ENCODE data around the gene CES3.
A peak's percentile ranks its signal among the peaks of the same experiment; 100 is the strongest.
"Not testable (repeated sequence)": the region's sequence is repeated elsewhere in the genome, so short reads cannot be mapped to it uniquely, and the experiment has no call there.

CES3 gene

DNA sequence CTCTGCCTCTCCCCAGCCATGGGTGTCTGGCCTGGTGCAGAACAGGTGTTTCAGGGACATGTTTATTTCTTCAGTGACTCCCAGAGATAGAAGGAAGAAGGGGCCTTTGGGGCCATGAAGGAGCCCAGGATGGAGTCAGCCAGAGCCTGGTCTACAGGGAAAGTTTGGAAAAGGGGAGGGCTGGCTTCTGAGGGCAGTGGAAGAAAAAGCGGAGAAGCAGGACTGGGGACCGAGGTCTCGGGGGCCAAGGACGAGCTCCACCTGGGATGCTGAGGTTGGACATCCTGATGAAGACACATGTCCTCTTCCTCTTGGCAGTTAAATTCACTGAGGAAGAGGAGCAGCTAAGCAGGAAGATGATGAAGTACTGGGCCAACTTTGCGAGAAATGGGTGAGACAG lies 18.1 kb upstream of the CES3 start:
- Histone ChIP-seq H3K27ac (ENCODE audit: extremely low read depth, low read depth, low read length) (no peak overlapping the region), H3K4me3 (ENCODE audit: low read depth, low read length) (no peak overlapping the region), H3K4me1 (ENCODE audit: control insufficient read depth, insufficient read depth, low read length) (no peaks in the 10 kb centered on the region), H3K36me3 (ENCODE audit: control insufficient read depth in 2 of 2, insufficient read depth in 1 of 2, low read length in 2 of 2) (peaks cover 0 to 60% of the 10 kb centered on the region in 2 experiments; a peak in 1 of 3 replicates), H3K9me3 (ENCODE audit: control insufficient read depth, insufficient read depth, low read depth, low read length) (no peaks in the 10 kb centered on the region)
- ChIA-PET CTCF (interaction anchor here (0.7 to 1.4 kb wide), 6 partner anchors 11 to 242 kb away, joined by 3 to 5 read pairs (median 4); no protein-coding TSS in a partner anchor), POLR2A (interaction anchor here (0.8 to 2.0 kb wide), 2 partner anchors 43 to 45 kb away, joined by 3 to 8 read pairs; no protein-coding TSS in a partner anchor)
- no peak for TF ChIP-seq ZNF37A (tag by site-specific recombination; IDR thresholded peaks at IDR 0.05)
- TF ChIP-seq, protein P1, sequence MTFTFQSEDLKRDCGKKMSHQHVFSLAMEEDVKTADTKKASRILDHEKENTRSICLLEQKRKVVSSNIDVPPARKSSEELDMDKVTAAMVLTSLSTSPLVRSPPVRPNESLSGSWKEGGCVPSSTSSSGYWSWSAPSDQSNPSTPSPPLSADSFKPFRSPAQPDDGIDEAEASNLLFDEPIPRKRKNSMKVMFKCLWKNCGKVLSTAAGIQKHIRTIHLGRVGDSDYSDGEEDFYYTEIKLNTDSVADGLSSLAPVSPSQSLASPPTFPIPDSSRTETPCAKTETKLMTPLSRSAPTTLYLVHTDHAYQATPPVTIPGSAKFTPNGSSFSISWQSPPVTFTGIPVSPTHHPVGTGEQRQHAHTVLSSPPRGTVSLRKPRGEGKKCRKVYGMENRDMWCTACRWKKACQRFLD (tag by site-specific recombination; IDR thresholded peaks at IDR 0.05): no peak

DNA sequence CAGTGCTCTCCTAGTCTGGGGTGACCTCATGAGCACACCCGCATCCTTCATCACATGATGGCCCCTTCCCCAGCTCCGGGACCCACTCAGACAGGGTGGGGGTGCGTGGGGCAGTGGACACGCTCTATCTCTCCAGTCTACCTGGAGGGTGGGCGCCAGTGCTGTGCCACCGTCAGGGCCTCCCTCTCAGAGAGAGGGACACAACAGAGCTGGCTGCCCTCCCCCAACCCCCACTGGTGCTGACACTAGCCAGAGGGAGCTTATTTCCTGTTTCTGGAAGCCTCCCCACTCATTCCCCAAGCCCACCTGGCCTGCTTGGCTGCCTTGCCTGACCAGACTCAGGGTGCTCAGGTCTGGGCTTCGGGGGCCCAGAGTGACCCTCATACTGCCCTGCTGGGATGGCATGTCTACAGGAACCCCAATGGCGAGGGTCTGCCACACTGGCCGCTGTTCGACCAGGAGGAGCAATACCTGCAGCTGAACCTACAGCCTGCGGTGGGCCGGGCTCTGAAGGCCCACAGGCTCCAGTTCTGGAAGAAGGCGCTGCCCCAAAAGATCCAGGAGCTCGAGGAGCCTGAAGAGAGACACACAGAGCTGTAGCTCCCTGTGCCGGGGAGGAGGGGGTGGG lies 17.5 kb upstream of the CES3 start:
- ChIA-PET CTCF (interaction anchor here (0.5 to 1.6 kb wide), 7 partner anchors 15 to 242 kb away, joined by 3 to 9 read pairs (median 4); no protein-coding TSS in a partner anchor), POLR2A (interaction anchor here (2.0 kb wide), 1 partner anchor 43 kb away, joined by 8 read pairs; no protein-coding TSS in a partner anchor)
- TF ChIP-seq SP7 (tag by site-specific recombination; IDR thresholded peaks at IDR 0.05) (no peak), OVOL3 (tag by site-specific recombination; IDR thresholded peaks at IDR 0.05) (no peak), ZNF426 (tag by site-specific recombination; IDR thresholded peaks at IDR 0.05) (no peak), BCL11A (tag by site-specific recombination; IDR thresholded peaks at IDR 0.05; ENCODE audit: low read depth) (no peak)
- Histone ChIP-seq H3K27ac (ENCODE audit: extremely low read depth, low read depth, low read length) (no peak overlapping the region), H3K4me1 (ENCODE audit: control insufficient read depth, insufficient read depth, low read length) (no peaks in the 10 kb centered on the region), H3K36me3 (ENCODE audit: control insufficient read depth in 2 of 2, insufficient read depth in 1 of 2, low read length in 2 of 2) (peaks cover 0 to 54% of the 10 kb centered on the region in 2 experiments; a peak in 1 of 3 replicates), H3K9me3 (ENCODE audit: control insufficient read depth, insufficient read depth, low read depth, low read length) (no peaks in the 10 kb centered on the region), H3K4me3 (ENCODE audit: low read depth, low read length) (no peak overlapping the region)

DNA sequence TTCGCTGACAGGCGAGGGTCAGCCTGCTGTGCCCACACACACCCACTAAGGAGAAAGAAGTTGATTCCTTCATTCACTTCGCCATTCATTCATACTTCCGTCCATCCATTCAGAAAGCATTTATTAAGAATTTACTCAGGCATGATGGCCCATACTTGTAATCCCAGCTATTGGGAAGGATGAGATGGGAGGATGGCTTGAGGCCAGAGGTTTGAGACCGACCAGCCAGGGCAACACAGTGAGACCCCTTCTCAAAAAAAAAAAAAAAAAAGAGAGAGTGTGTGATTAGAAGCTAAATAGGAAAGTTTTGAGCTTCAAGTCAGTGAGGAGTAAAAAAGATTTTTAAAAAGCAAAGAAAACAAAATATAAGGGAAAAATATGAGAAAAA lies 17.0 kb upstream of the CES3 start:
- TF ChIP-seq ZNF121 (tag by site-specific recombination; IDR thresholded peaks at IDR 0.05): peak; percentile 88
- TF ChIP-seq ZNF785 (tag by site-specific recombination; IDR thresholded peaks at IDR 0.05): no peak
- H3K4me1 ChIP-seq (ENCODE audit: control insufficient read depth, insufficient read depth, low read length): no peaks in the 10 kb centered on the region
- CTCF ChIA-PET: interaction anchor here (0.6 to 1.6 kb wide), 7 partner anchors 16 to 241 kb away, joined by 3 to 9 read pairs (median 3); no protein-coding TSS in a partner anchor
- no peak overlapping the region for H3K27ac ChIP-seq (ENCODE audit: extremely low read depth, low read depth, low read length)
- peaks cover 0 to 49% of the 10 kb centered on the region in 2 experiments; a peak in 1 of 3 replicates for H3K36me3 ChIP-seq (ENCODE audit: control insufficient read depth in 2 of 2, insufficient read depth in 1 of 2, low read length in 2 of 2)
- H3K9me3 ChIP-seq (ENCODE audit: control insufficient read depth, insufficient read depth, low read depth, low read length): no peaks in the 10 kb centered on the region
- H3K4me3 ChIP-seq (ENCODE audit: low read depth, low read length): no peak overlapping the region
- POLR2A ChIA-PET: interaction anchor here (1.6 to 2.0 kb wide), 2 partner anchors 7 to 44 kb away, joined by 7 to 8 read pairs; no protein-coding TSS in a partner anchor

GRCh38 chr16:66944971-66945370 lies 16.1 kb upstream of the CES3 start:
- H3K27ac ChIP-seq (ENCODE audit: extremely low read depth, low read depth, low read length); H3K4me1 ChIP-seq (ENCODE audit: control insufficient read depth, insufficient read depth, low read length); H3K4me3 ChIP-seq (ENCODE audit: low read depth, low read length); H3K9me3 ChIP-seq (ENCODE audit: control insufficient read depth, insufficient read depth, low read depth, low read length): not testable (repeated sequence)
- peaks cover 0 to 40% of the 10 kb centered on the region in 2 experiments; a peak in 1 of 3 replicates for H3K36me3 ChIP-seq (ENCODE audit: control insufficient read depth in 2 of 2, insufficient read depth in 1 of 2, low read length in 2 of 2)
- ChIA-PET POLR2A (interaction anchor here (1.5 to 1.6 kb wide), 2 partner anchors 8 to 65 kb away, joined by 5 to 7 read pairs; partner anchors contain the start of gene PDP2), CTCF (interaction anchor here (0.7 to 1.6 kb wide), 2 partner anchors 8 to 50 kb away, joined by 3 to 9 read pairs; no protein-coding TSS in a partner anchor)

- Histone ChIP-seq H3K4me3 (ENCODE audit: low read depth, low read length) (no peak overlapping the region), H3K27ac (ENCODE audit: extremely low read depth, low read depth, low read length) (no peak overlapping the region), H3K9me3 (ENCODE audit: control insufficient read depth, insufficient read depth, low read depth, low read length) (no peaks in the 10 kb centered on the region), H3K4me1 (ENCODE audit: control insufficient read depth, insufficient read depth, low read length) (no peaks in the 10 kb centered on the region), H3K36me3 (ENCODE audit: control insufficient read depth in 2 of 2, insufficient read depth in 1 of 2, low read length in 2 of 2) (peaks cover 0 to 30% of the 10 kb centered on the region in 2 experiments; a peak in 1 of 3 replicates)
- ChIA-PET CTCF (interaction anchor here (0.7 to 1.0 kb wide), 6 partner anchors 15 to 482 kb away, joined by 3 to 7 read pairs (median 4); no protein-coding TSS in a partner anchor), POLR2A (interaction anchor here (1.5 kb wide), 1 partner anchor 66 kb away, joined by 5 read pairs; the partner anchor contains the start of gene PDP2)
- TF ChIP-seq ZNF121 (tag by site-specific recombination; IDR thresholded peaks at IDR 0.05) (peak; percentile 64; the same call in 1 of the 2 replicates), ZNF155 (tag by site-specific recombination; IDR thresholded peaks at IDR 0.05) (no peak)
These were observed 15.1 kb upstream of the CES3 start for GRCh38 chr16:66945939-66946338.

All from HEK293 (cell line).